Measurements from ENCODE around the gene CRTC2. TPM values are rescaled to one million over a fixed set of nuclear protein-coding genes. Genes with fewer than 3 reads are reported as not detected.

CRTC2 gene
- total RNA-seq, 1 experiment from 2014 or later = 33.8 TPM

DNA sequence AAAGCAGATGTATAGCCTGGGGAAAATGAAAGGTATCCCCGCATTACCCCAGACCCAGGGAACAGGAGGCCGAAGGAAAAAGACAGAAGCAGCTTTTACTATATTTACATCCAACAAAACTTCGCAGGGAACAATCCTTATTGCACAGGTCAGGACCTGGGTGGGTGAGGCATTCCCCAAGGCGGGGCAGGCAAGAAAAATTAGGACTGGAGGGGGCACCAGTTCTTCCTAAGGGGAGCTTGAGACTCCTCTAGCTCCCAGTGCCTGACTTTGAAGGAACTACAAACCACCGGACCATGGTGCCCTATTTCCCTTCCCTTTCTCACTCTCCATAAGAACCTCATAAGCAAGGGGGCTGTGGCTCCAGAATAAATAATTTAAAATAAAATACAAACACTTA is 29.0 kb downstream of the CRTC2 start:
- Histone ChIP-seq H3K79me2 (ENCODE audit: insufficient read depth, low read length) (no peaks in the 10 kb centered on the region), H4K20me1 (ENCODE audit: insufficient read depth) (no peaks in the 10 kb centered on the region), H3K4me2 (ENCODE audit: low read length) (no peak overlapping the region), H3K27ac (ENCODE audit: low read depth, low read length) (no peak overlapping the region), H3K27me3 (ENCODE audit: insufficient read depth, low read length) (no peaks in the 10 kb centered on the region), H3K9ac (ENCODE audit: low read length) (no peak overlapping the region), H3K9me2 (ENCODE audit: insufficient read depth) (no peaks in the 10 kb centered on the region), H3K4me3 (replicated peaks in 1 of 2; ENCODE audit: low read depth in 1 of 2, low read length in 2 of 2) (no peak overlapping the region), H3K9me3 (ENCODE audit: control insufficient read depth in 1 of 2, insufficient read depth in 1 of 2, low read depth in 1 of 2, low read length in 2 of 2) (no peaks in the 10 kb centered on the region), H3K36me3 (ENCODE audit: control insufficient read depth in 1 of 2, insufficient read depth in 2 of 2, low read length in 2 of 2) (peaks cover 5 to 11% of the 10 kb centered on the region in 2 experiments; a peak in 2 of 4 replicates), H3K4me1 (ENCODE audit: control insufficient read depth in 1 of 2, insufficient read depth in 2 of 2, low read length in 2 of 2) (peaks cover 2 to 3% of the 10 kb centered on the region in 2 experiments; a peak in 3 of 4 replicates), H2AFZ (ENCODE audit: low read depth, low read length, poor library complexity, severe bottlenecking) (no peak overlapping the region)
- ChIA-PET CTCF (interaction anchor here (1.4 kb wide), 1 partner anchor 17 kb away, joined by 5 read pairs; the partner anchor contains the start of gene DENND4B), POLR2A (no interaction called here), RAD21 (ENCODE audit: low non-redundant PET in 1 of 2, low total read pairs in 2 of 2, uncharacterized antibody in 2 of 2, unreplicated experiment in 2 of 2) (no interaction called here)
- TF ChIP-seq, protein P1, sequence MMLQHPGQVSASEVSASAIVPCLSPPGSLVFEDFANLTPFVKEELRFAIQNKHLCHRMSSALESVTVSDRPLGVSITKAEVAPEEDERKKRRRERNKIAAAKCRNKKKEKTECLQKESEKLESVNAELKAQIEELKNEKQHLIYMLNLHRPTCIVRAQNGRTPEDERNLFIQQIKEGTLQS (IDR thresholded peaks at IDR 0.05) = no peak
- BruUV-seq (replicated peaks) = no TSS peak
- intact Hi-C loops (cut with micrococcal nuclease) = no loop called here
- DNase-seq (ENCODE audit: low read depth, low spot score) = no peak
- no peak for ATAC-seq

DNA sequence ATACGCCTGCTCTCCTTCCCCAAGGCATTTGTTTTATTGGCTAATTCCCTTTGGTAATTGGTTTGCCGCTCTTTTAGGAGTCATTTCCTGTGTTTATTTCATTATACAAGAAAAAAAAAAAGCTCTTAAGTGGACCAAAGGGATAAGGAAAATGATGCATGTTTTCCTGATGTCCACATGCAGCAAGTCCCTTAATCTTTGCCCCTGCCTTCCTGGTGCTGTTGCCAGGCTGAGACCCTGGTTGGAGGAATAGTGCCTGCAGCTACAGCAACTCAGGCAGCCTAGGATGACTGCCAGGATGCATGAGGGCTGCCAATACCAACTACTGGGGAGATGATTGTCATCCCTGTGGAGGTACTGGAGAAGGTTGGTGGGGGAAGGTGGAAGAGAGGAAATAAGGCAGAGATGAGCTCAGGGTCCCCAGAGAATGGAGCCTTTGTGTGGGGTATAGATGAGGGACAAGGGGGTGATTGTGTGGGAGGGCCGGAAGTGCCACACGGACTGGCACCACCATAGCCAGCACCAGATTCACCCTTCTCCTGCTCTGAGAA is 29.5 kb downstream of the CRTC2 start:
- H3K9me2 ChIP-seq (ENCODE audit: insufficient read depth) = no peaks in the 10 kb centered on the region
- peaks cover 8% of the 10 kb centered on the region in 2 experiments; a peak in 3 of 4 replicates for H3K4me1 ChIP-seq (ENCODE audit: control insufficient read depth in 1 of 2, insufficient read depth in 2 of 2, low read length in 2 of 2)
- H3K4me2 ChIP-seq (ENCODE audit: low read length) = no peak overlapping the region
- no peak overlapping the region for H3K9ac ChIP-seq (ENCODE audit: low read length)
- no peak overlapping the region for H3K4me3 ChIP-seq (replicated peaks in 1 of 2; ENCODE audit: low read depth in 1 of 2, low read length in 2 of 2)
- BruUV-seq (replicated peaks) = no TSS peak
- no peaks in the 10 kb centered on the region for H3K79me2 ChIP-seq (ENCODE audit: insufficient read depth, low read length)
- intact Hi-C loops (cut with micrococcal nuclease) = no loop called here
- ChIA-PET RAD21 (ENCODE audit: low non-redundant PET in 1 of 2, low total read pairs in 2 of 2, uncharacterized antibody in 2 of 2, unreplicated experiment in 2 of 2) (no interaction called here), CTCF (interaction anchor here (1.4 kb wide), 1 partner anchor 17 kb away, joined by 5 read pairs; the partner anchor contains the start of gene DENND4B), POLR2A (no interaction called here)
- no peak for DNase-seq (ENCODE audit: low read depth, low spot score)
- no peaks in the 10 kb centered on the region for H3K27me3 ChIP-seq (ENCODE audit: insufficient read depth, low read length)
- no peak for ATAC-seq
- H2AFZ ChIP-seq (ENCODE audit: low read depth, low read length, poor library complexity, severe bottlenecking) = no peak overlapping the region
- H3K9me3 ChIP-seq (ENCODE audit: control insufficient read depth in 1 of 2, insufficient read depth in 1 of 2, low read depth in 1 of 2, low read length in 2 of 2) = no peaks in the 10 kb centered on the region
- H3K27ac ChIP-seq (ENCODE audit: low read depth, low read length) = no peak overlapping the region
- H3K36me3 ChIP-seq (ENCODE audit: control insufficient read depth in 1 of 2, insufficient read depth in 2 of 2, low read length in 2 of 2) = peaks cover 5 to 11% of the 10 kb centered on the region in 2 experiments; a peak in 2 of 4 replicates
- no peaks in the 10 kb centered on the region for H4K20me1 ChIP-seq (ENCODE audit: insufficient read depth)
- TF ChIP-seq YY1 (IDR thresholded peaks at IDR 0.05; ENCODE audit: extremely low read depth, insufficient replicate concordance, low read depth, low read length) (no peak), POLR2AphosphoS5 (IDR thresholded peaks at IDR 0.05; ENCODE audit: low read depth, low read length) (no peak), RAD21 (IDR thresholded peaks at IDR 0.05; ENCODE audit: low read depth) (no peak), ELF1 (IDR thresholded peaks at IDR 0.05; ENCODE audit: borderline replicate concordance, low read depth) (no peak), ZNF274 (IDR thresholded peaks at IDR 0.05; ENCODE audit: low read depth, low read length) (no peak), EZH2phosphoT487 (IDR thresholded peaks at IDR 0.05; ENCODE audit: borderline replicate concordance) (no peak), POLR2A (IDR thresholded peaks at IDR 0.05; ENCODE audit: borderline replicate concordance, extremely low read depth, insufficient read depth, insufficient read length) (no peak), EZH2 (IDR thresholded peaks at IDR 0.05) (no peak), FOSL1 (IDR thresholded peaks at IDR 0.05; ENCODE audit: low read depth) (no peak), TCF7L2 (IDR thresholded peaks at IDR 0.05; ENCODE audit: borderline replicate concordance, extremely low read depth, insufficient read depth, insufficient read length) (no peak), EGR1 (IDR thresholded peaks at IDR 0.05; ENCODE audit: low read depth) (no peak), ZFX (IDR thresholded peaks at IDR 0.05) (no peak), JUND (IDR thresholded peaks at IDR 0.05) (no peak), CEBPB (IDR thresholded peaks at IDR 0.05; ENCODE audit: low read depth) (no peak), CBX3 (IDR thresholded peaks at IDR 0.05; ENCODE audit: low read depth) (no peak)
- TF ChIP-seq, protein P1 (IDR thresholded peaks at IDR 0.05) = no peak
- TF ChIP-seq, protein P2, sequence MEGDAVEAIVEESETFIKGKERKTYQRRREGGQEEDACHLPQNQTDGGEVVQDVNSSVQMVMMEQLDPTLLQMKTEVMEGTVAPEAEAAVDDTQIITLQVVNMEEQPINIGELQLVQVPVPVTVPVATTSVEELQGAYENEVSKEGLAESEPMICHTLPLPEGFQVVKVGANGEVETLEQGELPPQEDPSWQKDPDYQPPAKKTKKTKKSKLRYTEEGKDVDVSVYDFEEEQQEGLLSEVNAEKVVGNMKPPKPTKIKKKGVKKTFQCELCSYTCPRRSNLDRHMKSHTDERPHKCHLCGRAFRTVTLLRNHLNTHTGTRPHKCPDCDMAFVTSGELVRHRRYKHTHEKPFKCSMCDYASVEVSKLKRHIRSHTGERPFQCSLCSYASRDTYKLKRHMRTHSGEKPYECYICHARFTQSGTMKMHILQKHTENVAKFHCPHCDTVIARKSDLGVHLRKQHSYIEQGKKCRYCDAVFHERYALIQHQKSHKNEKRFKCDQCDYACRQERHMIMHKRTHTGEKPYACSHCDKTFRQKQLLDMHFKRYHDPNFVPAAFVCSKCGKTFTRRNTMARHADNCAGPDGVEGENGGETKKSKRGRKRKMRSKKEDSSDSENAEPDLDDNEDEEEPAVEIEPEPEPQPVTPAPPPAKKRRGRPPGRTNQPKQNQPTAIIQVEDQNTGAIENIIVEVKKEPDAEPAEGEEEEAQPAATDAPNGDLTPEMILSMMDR (IDR thresholded peaks at IDR 0.05 in 2 of 3, conservative IDR thresholded peaks at IDR 0.05 in 1 of 3; ENCODE audit: borderline replicate concordance in 1 of 3, insufficient read depth in 1 of 3, low read depth in 2 of 3, low read length in 2 of 3) = no peak
